Pancreas (tissue), 10 donors: ENCODE results near the gene ATP9B. TPM values are rescaled to one million over a fixed set of nuclear protein-coding genes. Genes with fewer than 3 reads are reported as not detected.
A peak's percentile ranks its signal among the peaks of the same experiment; 100 is the strongest.

ENCODE experiments used
- ATAC-seq, 4 donors: fragments of 200-7000 bp; cut with Tn5 transposase; one replicate each; pipeline versions ENCODE4 v1.8.0 to v1.9.1; 2020; ENCODE audit warnings: mild to moderate bottlenecking in 4 of 4, moderate library complexity in 4 of 4
- DNase-seq, 6 donors: peaks; one replicate each; pipeline ENCODE4 v3.0.0-alpha.2; 2020
- FAIRE-seq: peaks from 2 replicates; lab custom pipeline; 2012; peaks lifted over from hg19 to GRCh38; lab: Jason Lieb, UNC
- H3K27ac ChIP-seq, 4 donors: fragments of 200-600 bp; sonication (generic); 1 replicate in 3 of 4; 2 replicates in 1 of 4; pipeline versions ENCODE4 v1.5.0 to v1.8.0; 2020
- H3K27me3 ChIP-seq, 4 donors: fragments of 200-600 bp; one replicate each; pipeline ENCODE4 v1.8.0; 2021
- H3K36me3 ChIP-seq, 3 donors: fragments of 200-600 bp; sonication (generic) in 1 of 3; one replicate each; pipeline versions ENCODE4 v1.5.0 to v1.8.0; 2020 to 2021
- H3K4me1 ChIP-seq, 3 donors: fragments of 200-600 bp; one replicate each; pipeline ENCODE4 v1.8.0; 2021
- H3K4me3 ChIP-seq, 4 donors: fragments of 200-600 bp; sonication (generic) in 2 of 4; one replicate each; pipeline versions ENCODE4 v1.5.0 to v1.8.0; 2020 to 2021
- H3K9me3 ChIP-seq, 4 donors: fragments of 200-600 bp; one replicate each; pipeline ENCODE4 v1.8.0; 2021
- WGBS, 2 donors: extraction: QIAGEN DNeasy Blood & Tissue Kit; methylation state at CpG; one replicate each; pipeline ENCODE4 v1.1.7; 2013; 5-methylcytosine and 5-hydroxymethylcytosine counted together
- intact Hi-C, 3 donors: fragments of 100-400 bp; cut with DNase I; formaldehyde crosslinking; loops; one replicate each; pipeline versions ENCODE4 v1.11.1 to v1.14.2; 2022
- polyA plus RNA-seq, 2 donors: library from polyadenylated mRNA; stranded (reverse); fragments of 200-250 nt; gene quantifications; one replicate each; pipeline ENCODE4 v1.2.3, GENCODE V29; 2013
- total RNA-seq, 6 donors: library from RNA; stranded (reverse); fragmentation: NEBNext Ultra II Directional in 4 of 6; extraction: Animal tissue kit (Norgen Biotek cat#: 25700) in 4 of 6; gene quantifications; one replicate each; pipeline versions ENCODE4 v1.2.1 to v1.2.4, GENCODE V29; 2021 to 2023
- TF ChIP-seq, protein P1 (sequence below), 4 donors: fragments of 200-600 bp; sonication (generic) in 3 of 4; IDR thresholded peaks; one replicate each; pipeline versions ENCODE4 v1.5.0 to v1.8.0; 2021; ENCODE audit warnings: antibody characterized with exemption in 4 of 4
- donor health status: healthy with polysubstance abuse.
- donor health status: DM: no; HTN: no; CAD: no; lungs with moderate emphysema.
- donor health status: DM: no; HTN: no; CAD: no.
- donor health status: control.
- donor health status: control.
- donor health status: Bipolar disorder and iron deficiency.
- donor health status: DM: yes; HTN: yes; CAD: no.
- donor health status: DM: no; HTN: no; CAD: no.
- donor health status: DM: no; HTN: no; CAD: no.
- donor health status: DM: yes; HTN: yes; CAD: no.

Gene ATP9B
- total and polyA plus RNA-seq, 8 donors, result 10.2 to 19.0 (median 15.5) TPM

DNA sequence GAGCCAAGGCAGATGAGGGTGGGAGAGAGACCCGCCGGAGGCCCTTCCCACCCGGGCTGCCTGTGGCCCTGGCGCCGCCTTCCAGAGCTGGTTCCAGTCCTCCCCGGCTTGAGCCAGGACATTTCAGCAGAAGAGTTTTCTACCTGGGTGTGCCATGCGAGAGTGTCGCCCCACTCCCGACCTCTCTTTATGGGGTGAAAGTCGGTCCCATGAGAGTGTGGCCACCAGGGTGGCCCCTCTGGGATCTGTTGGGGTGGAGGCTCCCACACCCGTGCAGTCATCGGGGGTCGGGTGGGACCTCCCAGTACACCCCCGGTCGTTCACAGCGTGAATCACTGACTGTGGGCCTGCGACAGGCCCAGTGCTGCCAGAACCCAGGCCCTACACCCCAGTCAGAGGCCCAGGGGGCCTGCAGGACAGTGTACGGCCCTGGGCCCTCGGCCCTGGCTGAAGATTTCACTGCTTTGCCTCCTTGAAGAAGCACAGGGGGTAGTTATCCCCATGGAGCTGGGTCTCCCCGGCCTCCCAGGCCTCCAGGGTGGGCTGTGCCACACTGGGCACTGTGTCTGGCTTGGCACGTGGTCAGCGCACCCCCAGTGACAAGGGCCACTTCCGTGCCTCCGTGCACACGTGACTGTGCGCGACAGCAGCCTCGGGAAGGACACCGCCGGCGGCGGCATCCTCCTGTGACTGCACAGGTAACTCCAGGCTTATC, 332.5 kb downstream of the ATP9B start:
- Histone ChIP-seq H3K4me1 (peaks cover 0 to 3% (median 0%) of the 10 kb centered on the region in 3 donors), H3K27me3 (no peaks in the 10 kb centered on the region), H3K27ac (no peak overlapping the region), H3K36me3 (no peaks in the 10 kb centered on the region), H3K9me3 (no peaks in the 10 kb centered on the region), H3K4me3 (no peak overlapping the region)
- ATAC-seq (no peak), DNase-seq (peak in 3 of 6 donors; percentile 30 to 76 (median 57)), FAIRE-seq (no peak)
- TF ChIP-seq, protein P1, sequence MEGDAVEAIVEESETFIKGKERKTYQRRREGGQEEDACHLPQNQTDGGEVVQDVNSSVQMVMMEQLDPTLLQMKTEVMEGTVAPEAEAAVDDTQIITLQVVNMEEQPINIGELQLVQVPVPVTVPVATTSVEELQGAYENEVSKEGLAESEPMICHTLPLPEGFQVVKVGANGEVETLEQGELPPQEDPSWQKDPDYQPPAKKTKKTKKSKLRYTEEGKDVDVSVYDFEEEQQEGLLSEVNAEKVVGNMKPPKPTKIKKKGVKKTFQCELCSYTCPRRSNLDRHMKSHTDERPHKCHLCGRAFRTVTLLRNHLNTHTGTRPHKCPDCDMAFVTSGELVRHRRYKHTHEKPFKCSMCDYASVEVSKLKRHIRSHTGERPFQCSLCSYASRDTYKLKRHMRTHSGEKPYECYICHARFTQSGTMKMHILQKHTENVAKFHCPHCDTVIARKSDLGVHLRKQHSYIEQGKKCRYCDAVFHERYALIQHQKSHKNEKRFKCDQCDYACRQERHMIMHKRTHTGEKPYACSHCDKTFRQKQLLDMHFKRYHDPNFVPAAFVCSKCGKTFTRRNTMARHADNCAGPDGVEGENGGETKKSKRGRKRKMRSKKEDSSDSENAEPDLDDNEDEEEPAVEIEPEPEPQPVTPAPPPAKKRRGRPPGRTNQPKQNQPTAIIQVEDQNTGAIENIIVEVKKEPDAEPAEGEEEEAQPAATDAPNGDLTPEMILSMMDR (IDR thresholded peaks at IDR 0.05), result no peak
- 89 to 92% methylated on average over 32 of the region's 32 CpGs for whole genome bisulfite sequencing, 2 donors
- intact Hi-C loops, result no loop called here

GRCh38 chr18:79402209-79402576, 333.0 kb downstream of the ATP9B start:
- Histone ChIP-seq H3K4me1 (peaks cover 0 to 3% (median 0%) of the 10 kb centered on the region in 3 donors), H3K27me3 (no peaks in the 10 kb centered on the region), H3K4me3 (no peak overlapping the region), H3K27ac (no peak overlapping the region), H3K36me3 (no peaks in the 10 kb centered on the region), H3K9me3 (no peaks in the 10 kb centered on the region)
- TF ChIP-seq, protein P1 (IDR thresholded peaks at IDR 0.05), result no peak
- FAIRE-seq (no peak), ATAC-seq (no peak), DNase-seq (peak in 2 of 6 donors; percentile 51 to 73)
- intact Hi-C loops, result no loop called here
- 89 to 90% methylated on average over 16 of the region's 16 CpGs for WGBS, 2 donors

DNA sequence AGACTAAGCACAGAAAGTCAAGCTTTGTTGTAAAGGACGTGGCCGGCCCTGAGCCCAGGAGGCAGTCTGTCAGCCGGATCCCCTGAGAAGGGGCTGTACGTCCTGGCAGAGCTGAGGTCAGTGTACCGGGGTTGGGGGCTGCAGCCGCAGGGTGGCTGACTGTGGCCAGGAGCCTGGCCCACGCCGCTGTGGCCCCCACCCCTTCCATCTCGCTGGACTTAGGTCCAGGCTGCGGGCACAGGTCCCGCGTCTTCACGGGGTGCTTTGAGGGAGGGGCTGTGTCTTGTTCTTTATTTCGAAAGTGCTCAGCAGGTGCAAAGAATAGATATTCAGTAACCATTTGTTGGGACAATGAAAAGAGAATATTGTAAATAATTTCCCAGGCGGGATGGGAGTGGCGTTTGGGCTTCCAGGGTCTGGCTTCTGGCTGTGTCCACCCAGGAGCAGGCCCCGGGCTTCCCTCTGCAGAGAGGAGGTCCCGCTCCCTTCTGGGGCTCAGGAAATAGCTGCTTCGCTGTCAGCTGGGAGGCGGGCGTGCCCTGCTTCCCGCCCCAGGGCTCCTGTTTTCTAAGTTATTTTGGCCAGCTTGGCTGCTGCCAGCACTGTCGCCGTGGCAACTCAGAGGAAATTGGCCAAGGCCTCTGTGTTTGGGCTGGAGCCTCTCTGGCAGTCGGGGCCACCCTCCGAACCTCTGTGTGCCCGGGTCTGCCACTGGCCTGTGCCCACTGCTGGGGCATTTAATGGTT, 334.0 kb downstream of the ATP9B start:
- Histone ChIP-seq H3K4me3 (no peak overlapping the region), H3K4me1 (peaks cover 0 to 3% (median 0%) of the 10 kb centered on the region in 3 donors), H3K9me3 (no peaks in the 10 kb centered on the region), H3K27me3 (no peaks in the 10 kb centered on the region), H3K36me3 (no peaks in the 10 kb centered on the region), H3K27ac (peak overlapping the region in 3 of 4 donors; percentile 22 to 41 (median 30))
- WGBS, 2 donors, result 51% methylated on average over 27 of the region's 27 CpGs
- no peak for FAIRE-seq
- peak in 3 of 4 donors; percentile 34 to 46 (median 45) for ATAC-seq
- intact Hi-C loops, result no loop called here
- TF ChIP-seq, protein P1 (IDR thresholded peaks at IDR 0.05), result no peak
- peak in 5 of 6 donors; percentile 37 to 66 (median 53) for DNase-seq

DNA sequence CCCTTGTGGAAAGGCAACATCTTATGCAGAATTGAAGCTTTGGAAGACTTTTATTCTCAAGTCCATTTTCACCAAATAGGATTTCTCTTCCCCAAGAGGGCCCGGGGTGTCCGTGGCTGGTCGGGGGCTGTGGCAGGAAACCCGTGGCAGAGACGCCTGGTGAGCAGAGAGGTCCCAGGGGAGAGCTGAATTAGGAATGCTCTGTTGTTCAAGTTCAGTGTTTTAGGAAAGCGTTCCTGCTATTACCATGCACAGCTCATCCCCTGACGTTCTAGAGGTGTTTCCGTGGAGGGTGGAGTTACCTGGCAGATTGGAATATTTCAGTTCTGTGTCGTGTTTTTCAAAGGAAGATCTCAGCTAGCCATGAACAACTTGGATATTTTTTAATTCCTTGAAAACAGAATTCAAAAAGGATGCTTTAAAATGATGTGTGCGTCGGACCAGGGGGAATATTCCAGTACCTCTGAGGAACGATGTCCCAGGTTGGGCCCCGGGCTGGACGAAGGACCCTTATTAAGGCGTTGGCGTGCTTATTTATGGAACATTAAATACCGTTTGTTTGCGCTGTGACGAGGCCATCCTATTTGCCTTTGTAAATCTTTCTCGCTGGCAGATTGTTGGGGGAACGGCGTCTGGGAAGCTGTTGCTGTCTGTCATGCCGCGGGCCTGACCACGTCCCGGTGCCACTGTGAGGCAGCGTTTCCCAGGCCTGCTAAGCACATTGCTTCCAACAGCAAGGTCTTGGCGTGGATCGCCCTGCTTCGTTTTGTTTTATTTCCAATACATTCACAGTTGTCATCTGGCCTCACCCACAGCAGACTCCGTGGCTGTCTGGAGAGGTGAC, 334.8 kb downstream of the ATP9B start:
- TF ChIP-seq, protein P1 (IDR thresholded peaks at IDR 0.05), result no peak
- WGBS, 2 donors, result 74 to 79% methylated on average over 31 of the region's 31 CpGs
- Histone ChIP-seq H3K27ac (peak overlapping the region in 3 of 4 donors; percentile 22 to 41 (median 30)), H3K4me3 (no peak overlapping the region), H3K27me3 (no peaks in the 10 kb centered on the region), H3K4me1 (peaks cover 0 to 3% (median 0%) of the 10 kb centered on the region in 3 donors), H3K9me3 (no peaks in the 10 kb centered on the region), H3K36me3 (no peaks in the 10 kb centered on the region)
- FAIRE-seq (no peak), ATAC-seq (no peak), DNase-seq (peak in 2 of 6 donors; percentile 28 to 34)
- intact Hi-C loops, result no loop called here
